Measurements from ENCODE around the gene USP13. TPM values are rescaled to one million over a fixed set of nuclear protein-coding genes. Genes with fewer than 3 reads are reported as not detected.
A peak's percentile ranks its signal among the peaks of the same experiment; 100 is the strongest.

The USP13 gene
- total and polyA plus RNA-seq, 4 donors = 2.4 to 7.3 (median 4.2) TPM

DNA sequence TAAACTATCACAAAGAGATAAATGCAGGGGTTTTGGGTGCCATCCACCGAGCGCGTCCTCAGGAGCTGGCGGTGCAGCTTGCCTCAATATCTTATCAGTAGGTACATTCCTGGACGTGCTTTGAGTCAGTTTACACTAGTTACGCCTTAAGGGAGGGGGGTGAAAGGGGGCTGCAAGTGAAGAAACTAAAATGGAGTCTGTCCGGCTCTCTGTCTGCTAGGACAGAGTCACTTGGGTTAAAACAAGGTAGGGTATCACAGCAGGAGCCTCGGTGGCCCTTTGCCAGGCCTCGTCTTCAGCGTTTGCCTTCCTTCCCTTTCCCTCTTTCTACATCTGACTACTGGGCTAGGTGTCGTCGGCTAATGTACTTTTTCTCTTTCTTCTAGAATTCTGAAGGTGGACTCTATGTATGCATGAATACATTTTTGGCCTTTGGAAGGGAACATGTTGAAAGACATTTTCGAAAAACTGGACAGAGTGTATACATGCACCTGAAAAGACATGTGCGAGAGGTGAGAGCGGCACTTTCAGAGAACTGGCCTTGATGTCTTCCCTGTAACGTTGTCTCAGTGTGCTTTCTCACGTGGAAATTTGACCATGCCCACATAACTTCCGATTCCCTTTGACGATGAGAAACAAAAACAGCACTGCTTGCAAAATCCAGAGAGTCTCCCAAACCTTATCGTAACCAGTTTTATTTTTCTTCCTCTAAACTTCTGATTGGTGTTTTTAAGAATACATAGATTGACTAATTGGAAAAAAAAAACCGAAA lies 28.8 kb downstream of the USP13 start:
- Histone ChIP-seq H3K27me3 (ENCODE audit: control insufficient read depth in 4 of 4, insufficient read depth in 4 of 4, low read length in 3 of 4) (no peaks in the 10 kb centered on the region), H3K36me3 (ENCODE audit: control insufficient read depth in 4 of 4, insufficient read depth in 3 of 4, low read depth in 1 of 4, low read length in 3 of 4) (no peaks in the 10 kb centered on the region), H3K9ac (ENCODE audit: low read depth in 1 of 2, low read length in 2 of 2) (peak overlapping the region in 1 of 2 donors; percentile 13), H3K27ac (ENCODE audit: low read depth in 1 of 2, low read length in 2 of 2) (peak overlapping the region in 1 of 2 donors; percentile 50), H3K4me3 (ENCODE audit: low read depth in 1 of 3, low read length in 3 of 3) (no peak overlapping the region), H3K9me3 (ENCODE audit: control insufficient read depth in 4 of 4, low read length in 3 of 4) (no peaks in the 10 kb centered on the region), H3K4me1 (ENCODE audit: control insufficient read depth in 4 of 4, insufficient read depth in 4 of 4, low read length in 3 of 4) (no peaks in the 10 kb centered on the region)
- no peak for TF ChIP-seq JUND (IDR thresholded peaks at IDR 0.05)
- TF ChIP-seq SP1 (IDR thresholded peaks at IDR 0.05) = no peak
- no peak for TF ChIP-seq RXRA (IDR thresholded peaks at IDR 0.05)
- TF ChIP-seq, protein P1, sequence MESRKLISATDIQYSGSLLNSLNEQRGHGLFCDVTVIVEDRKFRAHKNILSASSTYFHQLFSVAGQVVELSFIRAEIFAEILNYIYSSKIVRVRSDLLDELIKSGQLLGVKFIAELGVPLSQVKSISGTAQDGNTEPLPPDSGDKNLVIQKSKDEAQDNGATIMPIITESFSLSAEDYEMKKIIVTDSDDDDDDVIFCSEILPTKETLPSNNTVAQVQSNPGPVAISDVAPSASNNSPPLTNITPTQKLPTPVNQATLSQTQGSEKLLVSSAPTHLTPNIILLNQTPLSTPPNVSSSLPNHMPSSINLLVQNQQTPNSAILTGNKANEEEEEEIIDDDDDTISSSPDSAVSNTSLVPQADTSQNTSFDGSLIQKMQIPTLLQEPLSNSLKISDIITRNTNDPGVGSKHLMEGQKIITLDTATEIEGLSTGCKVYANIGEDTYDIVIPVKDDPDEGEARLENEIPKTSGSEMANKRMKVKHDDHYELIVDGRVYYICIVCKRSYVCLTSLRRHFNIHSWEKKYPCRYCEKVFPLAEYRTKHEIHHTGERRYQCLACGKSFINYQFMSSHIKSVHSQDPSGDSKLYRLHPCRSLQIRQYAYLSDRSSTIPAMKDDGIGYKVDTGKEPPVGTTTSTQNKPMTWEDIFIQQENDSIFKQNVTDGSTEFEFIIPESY (IDR thresholded peaks at IDR 0.05) = no peak
- TF ChIP-seq, protein P2, sequence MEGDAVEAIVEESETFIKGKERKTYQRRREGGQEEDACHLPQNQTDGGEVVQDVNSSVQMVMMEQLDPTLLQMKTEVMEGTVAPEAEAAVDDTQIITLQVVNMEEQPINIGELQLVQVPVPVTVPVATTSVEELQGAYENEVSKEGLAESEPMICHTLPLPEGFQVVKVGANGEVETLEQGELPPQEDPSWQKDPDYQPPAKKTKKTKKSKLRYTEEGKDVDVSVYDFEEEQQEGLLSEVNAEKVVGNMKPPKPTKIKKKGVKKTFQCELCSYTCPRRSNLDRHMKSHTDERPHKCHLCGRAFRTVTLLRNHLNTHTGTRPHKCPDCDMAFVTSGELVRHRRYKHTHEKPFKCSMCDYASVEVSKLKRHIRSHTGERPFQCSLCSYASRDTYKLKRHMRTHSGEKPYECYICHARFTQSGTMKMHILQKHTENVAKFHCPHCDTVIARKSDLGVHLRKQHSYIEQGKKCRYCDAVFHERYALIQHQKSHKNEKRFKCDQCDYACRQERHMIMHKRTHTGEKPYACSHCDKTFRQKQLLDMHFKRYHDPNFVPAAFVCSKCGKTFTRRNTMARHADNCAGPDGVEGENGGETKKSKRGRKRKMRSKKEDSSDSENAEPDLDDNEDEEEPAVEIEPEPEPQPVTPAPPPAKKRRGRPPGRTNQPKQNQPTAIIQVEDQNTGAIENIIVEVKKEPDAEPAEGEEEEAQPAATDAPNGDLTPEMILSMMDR (IDR thresholded peaks at IDR 0.05; ENCODE audit: low read depth, low read length, missing input control) = no peak
- no peak for TF ChIP-seq HNF4A (conservative IDR thresholded peaks at IDR 0.05)
- TF ChIP-seq HNF4G (IDR thresholded peaks at IDR 0.05) = no peak
- no peak for TF ChIP-seq ATF3 (IDR thresholded peaks at IDR 0.05)
- no peak for TF ChIP-seq FOXA1 (IDR thresholded peaks at IDR 0.05)
- TF ChIP-seq YY1 (IDR thresholded peaks at IDR 0.05) = no peak
- TF ChIP-seq, protein P3, sequence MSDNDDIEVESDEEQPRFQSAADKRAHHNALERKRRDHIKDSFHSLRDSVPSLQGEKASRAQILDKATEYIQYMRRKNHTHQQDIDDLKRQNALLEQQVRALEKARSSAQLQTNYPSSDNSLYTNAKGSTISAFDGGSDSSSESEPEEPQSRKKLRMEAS (IDR thresholded peaks at IDR 0.05) = no peak
- TF ChIP-seq EGR1 (IDR thresholded peaks at IDR 0.05; ENCODE audit: low read depth in 2 of 2) = no peak
- no peak for TF ChIP-seq NR2F2 (IDR thresholded peaks at IDR 0.05)
- no peak for TF ChIP-seq FOXA2 (IDR thresholded peaks at IDR 0.05)
- no peak for TF ChIP-seq GABPA (IDR thresholded peaks at IDR 0.05 in 1 of 2, conservative IDR thresholded peaks at IDR 0.05 in 1 of 2)
- DNase-seq (ENCODE audit: low spot score) = no peak
- 74% methylated on average over 21 of the region's 21 CpGs for WGBS

- H3K4me1 ChIP-seq (ENCODE audit: control insufficient read depth in 4 of 4, insufficient read depth in 4 of 4, low read length in 3 of 4) = no peaks in the 10 kb centered on the region
- no peak overlapping the region for H3K27ac ChIP-seq (ENCODE audit: low read depth in 1 of 2, low read length in 2 of 2)
- H3K9me3 ChIP-seq (ENCODE audit: control insufficient read depth in 4 of 4, low read length in 3 of 4) = no peaks in the 10 kb centered on the region
- H3K4me3 ChIP-seq (ENCODE audit: low read depth in 1 of 3, low read length in 3 of 3) = no peak overlapping the region
- 59% methylated on average over 4 of the region's 4 CpGs for WGBS
- H3K27me3 ChIP-seq (ENCODE audit: control insufficient read depth in 4 of 4, insufficient read depth in 4 of 4, low read length in 3 of 4) = no peaks in the 10 kb centered on the region
- no peak overlapping the region for H3K9ac ChIP-seq (ENCODE audit: low read depth in 1 of 2, low read length in 2 of 2)
- DNase-seq (ENCODE audit: low spot score) = no peak
- no peak for TF ChIP-seq YY1 (IDR thresholded peaks at IDR 0.05)
- no peak for TF ChIP-seq HNF4G (IDR thresholded peaks at IDR 0.05)
- TF ChIP-seq JUND (IDR thresholded peaks at IDR 0.05) = no peak
- no peak for TF ChIP-seq GABPA (IDR thresholded peaks at IDR 0.05 in 1 of 2, conservative IDR thresholded peaks at IDR 0.05 in 1 of 2)
- no peak for TF ChIP-seq FOXA2 (IDR thresholded peaks at IDR 0.05)
- TF ChIP-seq TAF1 (conservative IDR thresholded peaks at IDR 0.05) = no peak
- no peak for TF ChIP-seq SP1 (IDR thresholded peaks at IDR 0.05)
- TF ChIP-seq REST (IDR thresholded peaks at IDR 0.05) = no peak
- no peak for TF ChIP-seq HNF4A (conservative IDR thresholded peaks at IDR 0.05)
- TF ChIP-seq RXRA (IDR thresholded peaks at IDR 0.05) = no peak
- TF ChIP-seq EGR1 (IDR thresholded peaks at IDR 0.05; ENCODE audit: low read depth in 2 of 2) = no peak
- TF ChIP-seq ATF3 (IDR thresholded peaks at IDR 0.05) = no peak
- TF ChIP-seq, protein P3 (IDR thresholded peaks at IDR 0.05) = no peak
- TF ChIP-seq, protein P2 (IDR thresholded peaks at IDR 0.05; ENCODE audit: low read depth, low read length, missing input control) = no peak
- H3K36me3 ChIP-seq (ENCODE audit: control insufficient read depth in 4 of 4, insufficient read depth in 3 of 4, low read depth in 1 of 4, low read length in 3 of 4) = no peaks in the 10 kb centered on the region
These were observed 29.7 kb downstream of the USP13 start for GRCh38 chr3:179682426-179683080.
